ENCODE data around the gene CDH12.
A peak's percentile ranks its signal among the peaks of the same experiment; 100 is the strongest.
"Not testable (repeated sequence)": the region's sequence is repeated elsewhere in the genome, so short reads cannot be mapped to it uniquely, and the experiment has no call there.

CDH12 gene

GRCh38 chr5:22852807-22853660 lies at the start of gene CDH12:
Gene CDH12, minus strand, starts transcription at chr5:22853344.
- FAIRE-seq (no peak), DNase-seq (ENCODE audit: insufficient read length, low spot score) (peak; percentile 23)

- DNase-seq (ENCODE audit: insufficient read length, low spot score) (no peak), FAIRE-seq (no peak)
Measured at GRCh38 chr5:22901885-22902284, 48.7 kb upstream of the CDH12 start.

GRCh38 chr5:22900801-22901310 lies 47.7 kb upstream of the CDH12 start:
- DNase-seq (ENCODE audit: insufficient read length, low spot score): no peak
- FAIRE-seq: peak; percentile 44

- FAIRE-seq (no peak), DNase-seq (ENCODE audit: insufficient read length, low spot score) (no peak)
Measured at GRCh38 chr5:22899341-22899740, 46.2 kb upstream of the CDH12 start.

GRCh38 chr5:22896152-22896551 lies 43.0 kb upstream of the CDH12 start:
- FAIRE-seq (no peak), DNase-seq (ENCODE audit: insufficient read length, low spot score) (no peak)

- no peak for DNase-seq (ENCODE audit: insufficient read length, low spot score)
- FAIRE-seq: no peak
Measured at GRCh38 chr5:22892441-22892840, 39.3 kb upstream of the CDH12 start.

GRCh38 chr5:22889720-22890119 lies 36.6 kb upstream of the CDH12 start:
- FAIRE-seq: no peak
- DNase-seq (ENCODE audit: insufficient read length, low spot score): peak; percentile 3

GRCh38 chr5:22887566-22887965 lies 34.4 kb upstream of the CDH12 start:
- FAIRE-seq (no peak), DNase-seq (ENCODE audit: insufficient read length, low spot score) (no peak)

- not testable (repeated sequence) for FAIRE-seq; DNase-seq (ENCODE audit: insufficient read length, low spot score)
Measured at GRCh38 chr5:22858911-22859310, 5.8 kb upstream of the CDH12 start.

GRCh38 chr5:22855824-22856223 lies 2.7 kb upstream of the CDH12 start:
- DNase-seq (ENCODE audit: insufficient read length, low spot score) (no peak), FAIRE-seq (no peak)

- DNase-seq (ENCODE audit: insufficient read length, low spot score) (no peak), FAIRE-seq (no peak)
Measured at GRCh38 chr5:22850981-22851380, 2.2 kb downstream of the CDH12 start.

GRCh38 chr5:22846693-22847092 lies 6.5 kb downstream of the CDH12 start:
- DNase-seq (ENCODE audit: insufficient read length, low spot score) (no peak), FAIRE-seq (no peak)

GRCh38 chr5:22844636-22845035 lies 8.5 kb downstream of the CDH12 start:
- DNase-seq (ENCODE audit: insufficient read length, low spot score) (no peak), FAIRE-seq (no peak)

- DNase-seq (ENCODE audit: insufficient read length, low spot score): no peak
- no peak for FAIRE-seq
Measured at GRCh38 chr5:22844155-22844554, 9.0 kb downstream of the CDH12 start.

GRCh38 chr5:22842574-22842973 lies 10.6 kb downstream of the CDH12 start:
- FAIRE-seq (no peak), DNase-seq (ENCODE audit: insufficient read length, low spot score) (no peak)

- FAIRE-seq (peak; percentile 23), DNase-seq (ENCODE audit: insufficient read length, low spot score) (no peak)
Measured at GRCh38 chr5:22837803-22838202, 15.3 kb downstream of the CDH12 start.

- peak; percentile 26 for FAIRE-seq
- no peak for DNase-seq (ENCODE audit: insufficient read length, low spot score)
Measured at GRCh38 chr5:22835686-22836085, 17.5 kb downstream of the CDH12 start.

GRCh38 chr5:22793463-22793862 lies 59.7 kb downstream of the CDH12 start:
- DNase-seq (ENCODE audit: insufficient read length, low spot score): no peak
- FAIRE-seq: no peak

GRCh38 chr5:22787807-22788206 lies 65.3 kb downstream of the CDH12 start:
- no peak for FAIRE-seq
- DNase-seq (ENCODE audit: insufficient read length, low spot score): no peak

GRCh38 chr5:22787398-22787797 lies 65.7 kb downstream of the CDH12 start:
- FAIRE-seq: no peak
- no peak for DNase-seq (ENCODE audit: insufficient read length, low spot score)

- DNase-seq (ENCODE audit: insufficient read length, low spot score): no peak
- FAIRE-seq: no peak
Measured at GRCh38 chr5:22780756-22781155, 72.4 kb downstream of the CDH12 start.

GRCh38 chr5:22779499-22779898 lies 73.6 kb downstream of the CDH12 start:
- DNase-seq (ENCODE audit: insufficient read length, low spot score): no peak
- no peak for FAIRE-seq

Data from HTR-8/SVneo (cell line).